Neural cell (in vitro differentiated cells): ENCODE results near the gene TAF3. TPM values are rescaled to one million over a fixed set of nuclear protein-coding genes. Genes with fewer than 3 reads are reported as not detected.

Source experiments
- H2AFZ ChIP-seq: fragments of 200-600, 300-800 bp; sonication (generic), shearing (Covaris generic); 2 replicates; pipeline ENCODE4 v1.6.0; 2014; ENCODE audit warnings: low read depth, mild to moderate bottlenecking, antibody characterized with exemption, low read length, moderate library complexity
- H3F3A ChIP-seq: fragments of 200-600 bp; shearing (Covaris generic); 2 replicates; pipeline ENCODE4 v1.6.1; 2016; ENCODE audit warnings: mild to moderate bottlenecking, moderate library complexity, mixed read lengths, antibody characterized with exemption, low read length; ENCODE audit not compliant: insufficient read depth, poor library complexity, severe bottlenecking
- H3K27ac ChIP-seq: fragments of 200-600, 300-800 bp; sonication (generic), shearing (Covaris generic); 2 replicates; pipeline ENCODE4 v1.5.1; 2014; ENCODE audit warnings: mild to moderate bottlenecking, low read length, moderate library complexity
- H3K27me3 ChIP-seq: fragments of 300-800, 200-600 bp; sonication (generic), shearing (Covaris generic); 2 replicates; pipeline ENCODE4 v1.6.0; 2014; ENCODE audit warnings: mild to moderate bottlenecking, low read depth, low read length, moderate library complexity; ENCODE audit not compliant: insufficient read depth
- H3K36me3 ChIP-seq: fragments of 300-800, 200-600 bp; sonication (generic), shearing (Covaris generic); 2 replicates; pipeline ENCODE4 v1.5.1; 2014; ENCODE audit warnings: mild to moderate bottlenecking, antibody characterized with exemption, low read length, moderate library complexity; ENCODE audit not compliant: insufficient read depth
- H3K4me2 ChIP-seq: fragments of 300-800, 200-600 bp; sonication (generic), shearing (Covaris generic); 2 replicates; pipeline ENCODE4 v1.6.0; 2014; ENCODE audit warnings: mild to moderate bottlenecking, low read length
- H3K4me3 ChIP-seq: fragments of 300-800, 200-600 bp; sonication (generic), shearing (Covaris generic); 2 replicates; pipeline ENCODE4 v1.5.1; 2014; ENCODE audit warnings: mild to moderate bottlenecking, low read length, moderate library complexity
- H3K79me2 ChIP-seq: fragments of 200-600 bp; shearing (Covaris generic); replicated peaks from 2 replicates; pipeline ENCODE4 v1.6.0; 2014; ENCODE audit warnings: mild to moderate bottlenecking, low read length, moderate library complexity; ENCODE audit not compliant: insufficient read depth
- H3K9ac ChIP-seq: fragments of 300-800, 200-600 bp; sonication (generic), shearing (Covaris generic); 2 replicates; pipeline ENCODE4 v1.6.1; 2016; ENCODE audit warnings: mild to moderate bottlenecking, low read length, mixed read lengths
- H3K9me2 ChIP-seq: fragments of 200-600 bp; shearing (Covaris generic); 2 replicates; pipeline ENCODE4 v1.6.1; 2016; ENCODE audit warnings: mild to moderate bottlenecking, low read length, mixed read lengths; ENCODE audit not compliant: insufficient read depth
- H3K9me3 ChIP-seq: fragments of 200-600, 300-800 bp; sonication (generic), shearing (Covaris generic); 2 replicates; pipeline ENCODE4 v1.6.1; 2016; ENCODE audit warnings: mild to moderate bottlenecking, mixed run types, low read length, moderate library complexity, mixed read lengths
- H4K20me1 ChIP-seq: fragments of 200-600 bp; shearing (Covaris generic); 2 replicates; pipeline ENCODE4 v1.6.1; 2016; ENCODE audit warnings: mild to moderate bottlenecking, mixed run types; ENCODE audit not compliant: insufficient read depth
- EZH2 ChIP-seq: fragments of 200-600, 300-800 bp; shearing (Covaris generic), sonication (generic); IDR thresholded peaks from 2 replicates; pipeline ENCODE4 v1.6.1; 2014; ENCODE audit warnings: antibody characterized with exemption, low read length, borderline replicate concordance, mild to moderate bottlenecking; ENCODE audit not compliant: insufficient read depth, poor library complexity, severe bottlenecking
- MXI1 ChIP-seq: fragments of 450-650 bp; conservative IDR thresholded peaks from 2 replicates; pipeline ENCODE4 v1.6.1; 2014; ENCODE audit warnings: antibody characterized with exemption, mild to moderate bottlenecking; ENCODE audit not compliant: poor library complexity, severe bottlenecking
- POLR2AphosphoS5 ChIP-seq: IDR thresholded peaks from 2 replicates; pipeline ENCODE4 v1.6.1; 2012
- RAD21 ChIP-seq: fragments of 450-650 bp; conservative IDR thresholded peaks from 2 replicates; pipeline ENCODE4 v1.6.1; 2014; ENCODE audit warnings: antibody characterized with exemption, mild to moderate bottlenecking, moderate library complexity
- SMC3 ChIP-seq: fragments of 450-650 bp; conservative IDR thresholded peaks from 2 replicates; pipeline ENCODE4 v1.6.1; 2014; ENCODE audit warnings: antibody characterized with exemption, mild to moderate bottlenecking, moderate library complexity; ENCODE audit not compliant: poor library complexity
- polyA plus RNA-seq: library from polyadenylated mRNA; depleted of rRNA; stranded (reverse); fragments of >200 nt; gene quantifications from 2 replicates; pipeline ENCODE4 v1.2.3, GENCODE V29; 2014
- TF ChIP-seq, protein P1 (sequence below): IDR thresholded peaks from 2 replicates; pipeline ENCODE4 v1.6.1; 2012; ENCODE audit warnings: borderline replicate concordance

Gene TAF3
- polyA plus RNA-seq, 1 donor from 2014 or later: 2.0 TPM

DNA sequence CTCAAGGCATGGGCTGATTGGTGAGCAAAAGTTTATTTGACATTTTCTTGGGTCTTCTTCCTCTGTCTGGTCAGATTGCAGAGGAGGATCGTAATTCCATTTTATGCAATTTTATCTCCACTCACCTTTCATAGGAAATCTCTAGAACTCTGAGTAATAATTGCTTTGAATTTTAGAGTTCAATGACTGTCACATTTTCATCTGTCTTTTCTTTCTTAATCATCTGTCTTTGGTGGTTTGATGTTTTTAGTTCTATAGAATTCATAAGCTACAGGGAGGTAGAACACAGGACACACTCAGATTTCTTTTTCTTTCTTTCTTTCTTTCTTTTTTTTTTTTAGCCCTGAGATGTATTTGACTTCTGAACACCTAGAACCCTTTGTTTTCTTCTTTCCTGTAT lies 247.8 kb downstream of the TAF3 start:
- Histone ChIP-seq H3K27me3 (peaks cover 55% of the 10 kb centered on the region), H3K9me2 (no peaks in the 10 kb centered on the region), H3K9me3 (no peaks in the 10 kb centered on the region), H3F3A (no peaks in the 10 kb centered on the region), H4K20me1 (no peaks in the 10 kb centered on the region), H3K36me3 (no peaks in the 10 kb centered on the region), H3K4me2 (no peak overlapping the region), H3K4me3 (no peak overlapping the region), H3K79me2 (no peaks in the 10 kb centered on the region), H3K9ac (no peak overlapping the region), H3K27ac (no peak overlapping the region), H2AFZ (no peak overlapping the region)
- TF ChIP-seq, protein P1, sequence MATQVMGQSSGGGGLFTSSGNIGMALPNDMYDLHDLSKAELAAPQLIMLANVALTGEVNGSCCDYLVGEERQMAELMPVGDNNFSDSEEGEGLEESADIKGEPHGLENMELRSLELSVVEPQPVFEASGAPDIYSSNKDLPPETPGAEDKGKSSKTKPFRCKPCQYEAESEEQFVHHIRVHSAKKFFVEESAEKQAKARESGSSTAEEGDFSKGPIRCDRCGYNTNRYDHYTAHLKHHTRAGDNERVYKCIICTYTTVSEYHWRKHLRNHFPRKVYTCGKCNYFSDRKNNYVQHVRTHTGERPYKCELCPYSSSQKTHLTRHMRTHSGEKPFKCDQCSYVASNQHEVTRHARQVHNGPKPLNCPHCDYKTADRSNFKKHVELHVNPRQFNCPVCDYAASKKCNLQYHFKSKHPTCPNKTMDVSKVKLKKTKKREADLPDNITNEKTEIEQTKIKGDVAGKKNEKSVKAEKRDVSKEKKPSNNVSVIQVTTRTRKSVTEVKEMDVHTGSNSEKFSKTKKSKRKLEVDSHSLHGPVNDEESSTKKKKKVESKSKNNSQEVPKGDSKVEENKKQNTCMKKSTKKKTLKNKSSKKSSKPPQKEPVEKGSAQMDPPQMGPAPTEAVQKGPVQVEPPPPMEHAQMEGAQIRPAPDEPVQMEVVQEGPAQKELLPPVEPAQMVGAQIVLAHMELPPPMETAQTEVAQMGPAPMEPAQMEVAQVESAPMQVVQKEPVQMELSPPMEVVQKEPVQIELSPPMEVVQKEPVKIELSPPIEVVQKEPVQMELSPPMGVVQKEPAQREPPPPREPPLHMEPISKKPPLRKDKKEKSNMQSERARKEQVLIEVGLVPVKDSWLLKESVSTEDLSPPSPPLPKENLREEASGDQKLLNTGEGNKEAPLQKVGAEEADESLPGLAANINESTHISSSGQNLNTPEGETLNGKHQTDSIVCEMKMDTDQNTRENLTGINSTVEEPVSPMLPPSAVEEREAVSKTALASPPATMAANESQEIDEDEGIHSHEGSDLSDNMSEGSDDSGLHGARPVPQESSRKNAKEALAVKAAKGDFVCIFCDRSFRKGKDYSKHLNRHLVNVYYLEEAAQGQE: no peak
- TF ChIP-seq EZH2 (no peak), POLR2AphosphoS5 (no peak), MXI1 (no peak), SMC3 (no peak), RAD21 (no peak)

Other genes starting within 250 kb of the TAF3 start
- gene ITIH5, start 151.5 kb upstream of the TAF3 start, polyA plus RNA-seq: 0.28 TPM in 1 of 2 replicates, not detected in the other
- not detected in 2 replicates for gene ITIH2, start 115.2 kb upstream of the TAF3 start, polyA plus RNA-seq
- 22.4 and 24.4 TPM in 2 replicates for gene KIN, start 30.5 kb upstream of the TAF3 start, polyA plus RNA-seq
- 461 and 497 TPM in 2 replicates for gene ATP5F1C, start 30.3 kb upstream of the TAF3 start, polyA plus RNA-seq
- gene GATA3, start 236.2 kb downstream of the TAF3 start, polyA plus RNA-seq: not detected in 2 replicates